Gastroesophageal sphincter (tissue), 3 donors: ENCODE data around the gene RAD52.

Experiments
- EP300 ChIP-seq: sonication (generic); formaldehyde crosslinking; IDR thresholded peaks from one replicate; pipeline ENCODE4 v1.6.1; 2017; ENCODE audit warnings: antibody characterized with exemption, mild to moderate bottlenecking
- POLR2A ChIP-seq, 2 donors: fragments of 450-650 bp; IDR thresholded peaks; one replicate each; pipeline ENCODE4 v1.6.1; 2017; ENCODE audit warnings: antibody characterized with exemption in 2 of 2, mild to moderate bottlenecking in 2 of 2, moderate library complexity in 1 of 2
- POLR2AphosphoS5 ChIP-seq: sonication (generic); formaldehyde crosslinking; IDR thresholded peaks from one replicate; pipeline ENCODE4 v1.6.1; 2017; ENCODE audit warnings: antibody characterized with exemption
- TF ChIP-seq, protein P1 (sequence below), 4 experiments: fragments of 200-600 bp in 2 of 4; fragments of 450-650 bp in 2 of 4; sonication (generic) in 1 of 4; IDR thresholded peaks; one replicate each; pipeline ENCODE4 v1.5.1; 2017 to 2019; ENCODE audit warnings: antibody characterized with exemption in 4 of 4, mild to moderate bottlenecking in 2 of 4, moderate library complexity in 2 of 4

DNA sequence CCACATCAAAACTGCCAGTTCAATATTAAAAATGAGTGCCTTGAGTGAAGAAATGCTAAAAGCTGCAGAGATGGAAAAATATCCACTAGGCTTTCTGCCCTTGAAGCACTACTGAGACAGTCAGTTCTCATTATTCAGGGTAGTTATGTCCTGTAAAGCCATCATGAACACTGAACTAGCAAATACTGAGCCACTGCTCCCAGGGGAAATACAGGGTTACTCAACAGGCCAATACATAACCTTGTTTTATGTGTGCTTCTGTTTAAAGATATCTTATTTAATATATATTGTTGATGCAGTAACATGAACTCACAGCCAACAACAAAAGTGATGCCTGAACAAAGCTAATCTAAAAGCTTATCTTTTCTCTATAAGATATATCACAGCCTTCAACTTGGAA is 3.3 kb downstream of the RAD52 start:
- no peak for TF ChIP-seq EP300
- TF ChIP-seq, protein P1, sequence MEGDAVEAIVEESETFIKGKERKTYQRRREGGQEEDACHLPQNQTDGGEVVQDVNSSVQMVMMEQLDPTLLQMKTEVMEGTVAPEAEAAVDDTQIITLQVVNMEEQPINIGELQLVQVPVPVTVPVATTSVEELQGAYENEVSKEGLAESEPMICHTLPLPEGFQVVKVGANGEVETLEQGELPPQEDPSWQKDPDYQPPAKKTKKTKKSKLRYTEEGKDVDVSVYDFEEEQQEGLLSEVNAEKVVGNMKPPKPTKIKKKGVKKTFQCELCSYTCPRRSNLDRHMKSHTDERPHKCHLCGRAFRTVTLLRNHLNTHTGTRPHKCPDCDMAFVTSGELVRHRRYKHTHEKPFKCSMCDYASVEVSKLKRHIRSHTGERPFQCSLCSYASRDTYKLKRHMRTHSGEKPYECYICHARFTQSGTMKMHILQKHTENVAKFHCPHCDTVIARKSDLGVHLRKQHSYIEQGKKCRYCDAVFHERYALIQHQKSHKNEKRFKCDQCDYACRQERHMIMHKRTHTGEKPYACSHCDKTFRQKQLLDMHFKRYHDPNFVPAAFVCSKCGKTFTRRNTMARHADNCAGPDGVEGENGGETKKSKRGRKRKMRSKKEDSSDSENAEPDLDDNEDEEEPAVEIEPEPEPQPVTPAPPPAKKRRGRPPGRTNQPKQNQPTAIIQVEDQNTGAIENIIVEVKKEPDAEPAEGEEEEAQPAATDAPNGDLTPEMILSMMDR (IDR thresholded peaks at IDR 0.05) = no peak
- TF ChIP-seq POLR2A (IDR thresholded peaks at IDR 0.05) = no peak
- no peak for TF ChIP-seq POLR2AphosphoS5
